Heart left ventricle (tissue), 13 donors: ENCODE measurements around the gene CXCL12.

ENCODE experiments used
- CTCF ChIP-seq, 12 donors: fragments of 200-600 bp; sonication (generic) in 4 of 12; IDR thresholded peaks; one replicate each; pipeline versions ENCODE4 v1.5.0 to v1.8.0; 2018 to 2022; ENCODE audit warnings: antibody characterized with exemption in 12 of 12, mild to moderate bottlenecking in 5 of 12
- POLR2A ChIP-seq, 2 donors: fragments of 450-650 bp; IDR thresholded peaks; one replicate each; pipeline ENCODE4 v1.6.1; 2017; ENCODE audit warnings: antibody characterized with exemption in 2 of 2, mild to moderate bottlenecking in 2 of 2, moderate library complexity in 2 of 2
- donor health status: ischemic (EF 13 %, LVEDD 7.1; RV severe dilation, severe dysfunction).
- donor health status: DM: no; HTN: yes; CAD: no.
- donor health status: DM: no; HTN: no; CAD: no.
- donor health status: ischemic (EF 25% LVEDD 6.9; RV normal size, moderate dysfunction).
- donor health status: ischemic (EF 25% LVEDD 5.7; RV mildly dilated, moderate dysfunction).
- donor health status: ischemic (EF 35%, LVEDD 5.7; RV mildly dilated, moderate dysfunction).
- donor health status: nonischemic (EF 11% LVEDD 7.7; RV severe dilation, severe dysfunction).
- donor health status: DM: yes; HTN: yes; CAD: no.
- donor health status: PGD.
- donor health status: ischemic (EF 29% LVEDD 5.4; RV normal size, mild dysfunction).
- donor health status: nonischemic (EF 23%, LVEDD 6.1; RV moderate dilation, normal function).

- TF ChIP-seq POLR2A (IDR thresholded peaks at IDR 0.05) (no peak), CTCF (IDR thresholded peaks at IDR 0.05) (no peak)
Measured at GRCh38 chr10:44394696-44395381, 9.9 kb upstream of the CXCL12 start.
